A549 (cell line): ENCODE data around the gene DCDC2. TPM values are rescaled to one million over a fixed set of nuclear protein-coding genes. Genes with fewer than 3 reads are reported as not detected.

Source experiments
- ATAC-seq, 2 experiments: fragments of 200-7000 bp in 1 of 2; fragments of >200 bp in 1 of 2; cut with Nextera tagmentation in 1 of 2; cut with Tn5 transposase in 1 of 2; 3 replicates each; pipeline versions ENCODE4 v1.8.0 to v1.9.1; 2018 to 2020; ENCODE audit warnings: mild to moderate bottlenecking in 1 of 2, moderate library complexity in 1 of 2
- CTCF ChIA-PET: fragments of 300-600 bp; sonication (Branson Sonifier 250); formaldehyde crosslinking; extraction: SDS; loops from one replicate; lab custom pipeline; 2021; ENCODE audit warnings: antibody characterized with exemption, inconsistent platforms; lab: Yijun Ruan, JAX
- POLR2A ChIA-PET: fragments of 350-600 bp; formaldehyde crosslinking; extraction: SDS; loops from one replicate; lab custom pipeline; 2021; ENCODE audit warnings: antibody characterized with exemption, inconsistent platforms; lab: Yijun Ruan, JAX
- DNase-seq, 2 experiments: peaks; one replicate each; pipeline versions ENCODE4 v3.0.0 to v3.0.0-alpha.2; 2011 to 2016; ENCODE audit warnings: low read depth in 1 of 2, low spot score in 1 of 2
- FAIRE-seq: peaks from 2 replicates; lab custom pipeline; 2011; peaks lifted over from hg19 to GRCh38; lab: Jason Lieb, UNC
- H3K27ac ChIP-seq, 2 experiments: fragments of >200 bp; sonication (Bioruptor Twin); formaldehyde crosslinking; 3 replicates each; pipeline ENCODE4 v1.5.1; 2016 to 2017
- H3K4me1 ChIP-seq: fragments of >200 bp; sonication (Bioruptor Twin); formaldehyde crosslinking; 3 replicates; pipeline ENCODE4 v1.6.1; 2016
- H3K4me2 ChIP-seq: fragments of >200 bp; sonication (Bioruptor Twin); formaldehyde crosslinking; 3 replicates; pipeline ENCODE4 v1.6.1; 2016
- H3K4me3 ChIP-seq: fragments of >200 bp; sonication (Bioruptor Twin); formaldehyde crosslinking; 3 replicates; pipeline ENCODE4 v1.5.1; 2016
- H3K9me3 ChIP-seq: fragments of >200 bp; sonication (Bioruptor Twin); formaldehyde crosslinking; 3 replicates; pipeline ENCODE4 v1.6.1; 2016
- BHLHE40 ChIP-seq: IDR thresholded peaks from 2 replicates; pipeline ENCODE4 v1.6.1; 2012; ENCODE audit warnings: low read depth, low read length, inconsistent platforms
- CBX8 ChIP-seq: fragments of 200-600 bp; sonication (generic); IDR thresholded peaks from 2 replicates; pipeline ENCODE4 v1.6.1; 2016
- CHD4 ChIP-seq: fragments of 200-600 bp; sonication (generic); IDR thresholded peaks from 2 replicates; pipeline ENCODE4 v1.6.1; 2016; ENCODE audit warnings: antibody characterized with exemption, mild to moderate bottlenecking, borderline replicate concordance
- E2F6 ChIP-seq: IDR thresholded peaks from 2 replicates; pipeline ENCODE4 v1.6.1; 2012; ENCODE audit warnings: low read depth, borderline replicate concordance
- ELK1 ChIP-seq: fragments of 150-350 bp; IDR thresholded peaks from 2 replicates; pipeline ENCODE4 v1.6.1; 2014; ENCODE audit warnings: low read depth, mild to moderate bottlenecking, low read length
- HEYL ChIP-seq: fragments of 250-450 bp; sonication (Bioruptor Pico); IDR thresholded peaks from 2 replicates; pipeline ENCODE4 v1.8.0; 2021; ENCODE audit warnings: mild to moderate bottlenecking, moderate library complexity
- HOXA7 ChIP-seq: fragments of 250-450 bp; sonication (Bioruptor Pico); IDR thresholded peaks from 2 replicates; pipeline ENCODE4 v1.5.0; 2020; ENCODE audit warnings: mild to moderate bottlenecking, moderate library complexity
- HOXB5 ChIP-seq: fragments of 250-450 bp; sonication (Bioruptor Pico); IDR thresholded peaks from 2 replicates; pipeline ENCODE4 v1.5.0; 2020; ENCODE audit warnings: mild to moderate bottlenecking, moderate library complexity
- JUN ChIP-seq, 2 experiments: fragments of >200 bp; sonication (Bioruptor Twin); formaldehyde crosslinking; IDR thresholded peaks; 2 replicates in 1 of 2; 3 replicates in 1 of 2; pipeline ENCODE4 v1.6.1; 2016 to 2017
- KDM1A ChIP-seq: fragments of 200-600 bp; sonication (generic); IDR thresholded peaks from 2 replicates; pipeline ENCODE4 v1.6.1; 2016; ENCODE audit warnings: low read depth, mild to moderate bottlenecking
- KDM5A ChIP-seq: fragments of 200-600 bp; sonication (generic); IDR thresholded peaks from 2 replicates; pipeline ENCODE4 v1.6.1; 2016; ENCODE audit warnings: antibody characterized with exemption, mild to moderate bottlenecking
- MYC ChIP-seq: IDR thresholded peaks from 2 replicates; pipeline ENCODE4 v1.6.1; 2012; ENCODE audit warnings: mild to moderate bottlenecking, inconsistent platforms, low read length, improper control_type of control experiment, borderline replicate concordance
- NFE2L2 ChIP-seq: fragments of 150-350 bp; conservative IDR thresholded peaks from 2 replicates; pipeline ENCODE4 v1.6.1; 2014; ENCODE audit warnings: low read length
- NPAS2 ChIP-seq: fragments of 250-450 bp; sonication (Bioruptor Pico); IDR thresholded peaks from 2 replicates; pipeline ENCODE4 v1.8.0; 2022; ENCODE audit warnings: mild to moderate bottlenecking, moderate library complexity, borderline replicate concordance
- NR3C1 ChIP-seq: fragments of >200 bp; sonication (Bioruptor Twin); formaldehyde crosslinking; IDR thresholded peaks from 3 replicates; pipeline ENCODE4 v1.6.1; 2017
- PBX3 ChIP-seq: IDR thresholded peaks from 2 replicates; pipeline ENCODE4 v1.6.1; 2012
- RCOR1 ChIP-seq: fragments of 150-350 bp; IDR thresholded peaks from 2 replicates; pipeline ENCODE4 v1.6.1; 2014; ENCODE audit warnings: antibody characterized with exemption, low read length, low read depth
- REST ChIP-seq: fragments of 200-600 bp; sonication (generic); IDR thresholded peaks from 2 replicates; pipeline ENCODE4 v1.6.1; 2016; ENCODE audit warnings: antibody characterized with exemption, mild to moderate bottlenecking, moderate library complexity
- RFX5 ChIP-seq: fragments of 450-650 bp; IDR thresholded peaks from 2 replicates; pipeline ENCODE4 v1.7.1; 2014; ENCODE audit warnings: antibody characterized with exemption, mild to moderate bottlenecking, moderate library complexity
- SMC3 ChIP-seq: fragments of >200 bp; sonication (Bioruptor Twin); formaldehyde crosslinking; IDR thresholded peaks from 3 replicates; pipeline ENCODE4 v1.6.1; 2018; ENCODE audit warnings: inconsistent platforms
- ZFP36 ChIP-seq: fragments of 450-650 bp; IDR thresholded peaks from 2 replicates; pipeline ENCODE4 v1.6.1; 2014; ENCODE audit warnings: borderline replicate concordance; ENCODE audit not compliant: partially characterized antibody
- WGBS: methylation state at CpG from one replicate; pipeline ENCODE4 v1.1.6; 2017; ENCODE audit errors: missing lambda C conversion rate; 5-methylcytosine and 5-hydroxymethylcytosine counted together
- polyA plus RNA-seq, 4 experiments: library from polyadenylated mRNA; depleted of rRNA in 3 of 4; stranded (reverse); fragments of >200 nt; fragmentation: RNase III in 1 of 4; extraction: RNeasy Plus Mini Kit Qiagen cat#74134 plus additional on column Dnase treatment in 1 of 4; gene quantifications; 2 replicates in 3 of 4; 3 replicates in 1 of 4; pipeline ENCODE4 v1.2.3, GENCODE V29; 2011 to 2017

Gene DCDC2
- polyA plus RNA-seq, 2 of the 4 experiments (the other 2 are of a cell fraction), result 9.1 to 9.4 TPM

- ChIA-PET CTCF (interaction anchor here (1.1 kb wide), 1 partner anchor 34 kb away, joined by 3 read pairs; no protein-coding TSS in a partner anchor), POLR2A (no interaction called here)
- Histone ChIP-seq H3K4me2 (no peak overlapping the region), H3K4me1 (0 out of 3 replicates have a peak, but pooled peaks cover 4% of the 10 kb centered on the region), H3K9me3 (peaks cover 10% of the 10 kb centered on the region), H3K27ac (no peak overlapping the region), H3K4me3 (no peak overlapping the region)
- WGBS, result 70% methylated on average over 2 of the region's 2 CpGs
- no peak for DNase-seq
- ATAC-seq, result no peak
- TF ChIP-seq JUN (IDR thresholded peaks at IDR 0.05) (no peak), REST (no peak), HOXA7 (CRISPR knock-in tag) (no peak)
- no peak for FAIRE-seq
These were observed 36.4 kb upstream of the DCDC2 start for GRCh38 chr6:24394061-24394779.

- no peak for ATAC-seq
- DNase-seq, result no peak
- no peak overlapping the region for H3K4me3 ChIP-seq
- WGBS, result 51% methylated on average over 2 of the region's 2 CpGs
- POLR2A ChIA-PET, result no interaction called here
- CTCF ChIA-PET, result interaction anchor here (1.6 to 2.4 kb wide), 2 partner anchors 32 to 109 kb away, joined by 6 to 18 read pairs; no protein-coding TSS in a partner anchor
- TF ChIP-seq RFX5 (no peak), E2F6 (no peak), NR3C1 (no peak), SMC3 (no peak), KDM1A (no peak), ELK1 (no peak), JUN (IDR thresholded peaks at IDR 0.05) (no peak), BHLHE40 (no peak), CHD4 (no peak), PBX3 (no peak)
- TF ChIP-seq, all 56 proteins: peak for 0
- H3K4me1 ChIP-seq, result peaks cover 14% of the 10 kb centered on the region; the same call in 2 of the 3 replicates
- H3K9me3 ChIP-seq, result peaks cover 6% of the 10 kb centered on the region; the same call in 2 of the 3 replicates
- no peak for FAIRE-seq
- no peak overlapping the region for H3K27ac ChIP-seq
- no peak overlapping the region for H3K4me2 ChIP-seq
These were observed 34.0 kb upstream of the DCDC2 start for GRCh38 chr6:24391756-24392405.

- no peak overlapping the region for H3K4me2 ChIP-seq
- H3K4me1 ChIP-seq, result peaks cover 14% of the 10 kb centered on the region; the same call in 2 of the 3 replicates
- no peak for FAIRE-seq
- ChIA-PET CTCF (interaction anchor here (2.4 kb wide), 1 partner anchor 108 kb away, joined by 18 read pairs; no protein-coding TSS in a partner anchor), POLR2A (no interaction called here)
- no peak for DNase-seq
- H3K27ac ChIP-seq, result no peak overlapping the region
- no peak overlapping the region for H3K4me3 ChIP-seq
- WGBS, result 44% methylated on average over 2 of the region's 2 CpGs
- peaks cover under 1% of the 10 kb centered on the region; the same call in 1 of the 3 replicates for H3K9me3 ChIP-seq
- TF ChIP-seq REST, result no peak
- no peak for TF ChIP-seq RCOR1
- TF ChIP-seq BHLHE40, result no peak
- TF ChIP-seq KDM1A, result no peak
- no peak for TF ChIP-seq MYC
- TF ChIP-seq HEYL (CRISPR knock-in tag), result no peak
- no peak for TF ChIP-seq NFE2L2
- TF ChIP-seq ZFP36, result no peak
- no peak for TF ChIP-seq CBX8
- no peak for TF ChIP-seq NPAS2 (CRISPR knock-in tag)
- no peak for TF ChIP-seq HOXB5
- TF ChIP-seq KDM5A, result no peak
- no peak for ATAC-seq
These were observed 33.3 kb upstream of the DCDC2 start for GRCh38 chr6:24391208-24391607.
